ENCODE measurements around the gene TM2D3. TPM values are rescaled to one million over a fixed set of nuclear protein-coding genes. Genes with fewer than 3 reads are reported as not detected.

TM2D3 gene
- total RNA-seq, 4 donors from 2014 or later = 46.3 to 57.8 (median 49.7) TPM

DNA sequence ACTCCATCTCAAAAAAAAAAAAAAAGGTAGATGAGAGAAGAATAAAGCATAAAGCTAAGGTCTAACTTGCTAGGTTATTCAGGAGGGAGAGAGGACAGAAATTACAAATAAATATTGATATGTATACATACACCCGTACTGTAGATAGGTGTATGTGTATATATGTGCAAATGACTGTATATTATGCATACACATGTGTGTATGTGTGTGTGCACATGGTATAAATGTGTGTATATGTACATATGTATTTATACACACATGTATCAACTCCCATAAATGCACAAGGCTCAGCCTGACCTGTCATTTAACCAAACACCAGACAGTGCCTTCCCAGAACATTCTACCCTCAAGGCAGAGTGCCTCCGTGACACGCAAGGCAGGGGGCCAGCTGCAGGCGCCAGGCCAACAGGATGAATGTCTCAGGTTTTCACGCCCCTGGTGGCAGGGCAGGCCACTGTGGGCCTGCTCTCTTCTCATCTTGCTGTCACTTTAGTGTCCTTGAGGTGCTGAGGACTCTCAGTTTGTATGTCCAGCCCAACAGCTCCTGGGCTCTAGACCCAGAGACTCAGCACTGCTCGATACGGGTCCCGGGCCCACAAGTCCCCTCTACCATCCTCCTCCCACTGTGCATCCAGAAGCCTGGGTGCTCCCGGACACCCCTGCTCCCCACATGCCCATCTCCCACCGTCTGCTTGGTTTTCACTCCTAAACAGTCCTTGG lies 40.4 kb downstream of the TM2D3 start:
- H3K4me1 ChIP-seq = peaks cover 34% of the 10 kb centered on the region
- no peak for DNase-seq (ENCODE audit: low spot score in 2 of 2)
- H3K27me3 ChIP-seq = no peaks in the 10 kb centered on the region
- H3K9me3 ChIP-seq = no peaks in the 10 kb centered on the region
- H3K36me3 ChIP-seq = no peaks in the 10 kb centered on the region
- no peak overlapping the region for H3K27ac ChIP-seq
- TF ChIP-seq EP300 (IDR thresholded peaks at IDR 0.05) = no peak
- no peak for TF ChIP-seq CTCF (IDR thresholded peaks at IDR 0.05)
- no peak for TF ChIP-seq POLR2AphosphoS5 (IDR thresholded peaks at IDR 0.05)
- no peak for TF ChIP-seq POLR2A (IDR thresholded peaks at IDR 0.05)
- H3K4me3 ChIP-seq = no peak overlapping the region
- 73% methylated on average over 10 of the region's 10 CpGs for WGBS

GRCh38 chr15:101611007-101611406 lies 41.2 kb downstream of the TM2D3 start:
- Histone ChIP-seq H3K27ac (no peak overlapping the region), H3K27me3 (no peaks in the 10 kb centered on the region), H3K4me1 (peaks cover 27% of the 10 kb centered on the region), H3K9me3 (no peaks in the 10 kb centered on the region), H3K36me3 (no peaks in the 10 kb centered on the region), H3K4me3 (no peak overlapping the region)
- TF ChIP-seq POLR2AphosphoS5 (IDR thresholded peaks at IDR 0.05) = no peak
- no peak for TF ChIP-seq EP300 (IDR thresholded peaks at IDR 0.05)
- TF ChIP-seq POLR2A (IDR thresholded peaks at IDR 0.05) = no peak
- TF ChIP-seq CTCF (IDR thresholded peaks at IDR 0.05) = no peak
- no peak for DNase-seq (ENCODE audit: low spot score in 2 of 2)
- 95% methylated on average over 15 of the region's 15 CpGs for WGBS

- DNase-seq (ENCODE audit: low spot score in 2 of 2) = no peak
- TF ChIP-seq EP300 (IDR thresholded peaks at IDR 0.05) = no peak
- TF ChIP-seq CTCF (IDR thresholded peaks at IDR 0.05) = no peak
- no peak for TF ChIP-seq POLR2AphosphoS5 (IDR thresholded peaks at IDR 0.05)
- TF ChIP-seq POLR2A (IDR thresholded peaks at IDR 0.05) = no peak
- no peaks in the 10 kb centered on the region for H3K36me3 ChIP-seq
- 100% methylated on average over 4 of the region's 8 CpGs for WGBS
- no peak overlapping the region for H3K27ac ChIP-seq
- H3K9me3 ChIP-seq = no peaks in the 10 kb centered on the region
- H3K4me1 ChIP-seq = peaks cover 23% of the 10 kb centered on the region
- no peak overlapping the region for H3K4me3 ChIP-seq
- H3K27me3 ChIP-seq = no peaks in the 10 kb centered on the region
Measured at GRCh38 chr15:101610611-101611000, 41.6 kb downstream of the TM2D3 start.

DNA sequence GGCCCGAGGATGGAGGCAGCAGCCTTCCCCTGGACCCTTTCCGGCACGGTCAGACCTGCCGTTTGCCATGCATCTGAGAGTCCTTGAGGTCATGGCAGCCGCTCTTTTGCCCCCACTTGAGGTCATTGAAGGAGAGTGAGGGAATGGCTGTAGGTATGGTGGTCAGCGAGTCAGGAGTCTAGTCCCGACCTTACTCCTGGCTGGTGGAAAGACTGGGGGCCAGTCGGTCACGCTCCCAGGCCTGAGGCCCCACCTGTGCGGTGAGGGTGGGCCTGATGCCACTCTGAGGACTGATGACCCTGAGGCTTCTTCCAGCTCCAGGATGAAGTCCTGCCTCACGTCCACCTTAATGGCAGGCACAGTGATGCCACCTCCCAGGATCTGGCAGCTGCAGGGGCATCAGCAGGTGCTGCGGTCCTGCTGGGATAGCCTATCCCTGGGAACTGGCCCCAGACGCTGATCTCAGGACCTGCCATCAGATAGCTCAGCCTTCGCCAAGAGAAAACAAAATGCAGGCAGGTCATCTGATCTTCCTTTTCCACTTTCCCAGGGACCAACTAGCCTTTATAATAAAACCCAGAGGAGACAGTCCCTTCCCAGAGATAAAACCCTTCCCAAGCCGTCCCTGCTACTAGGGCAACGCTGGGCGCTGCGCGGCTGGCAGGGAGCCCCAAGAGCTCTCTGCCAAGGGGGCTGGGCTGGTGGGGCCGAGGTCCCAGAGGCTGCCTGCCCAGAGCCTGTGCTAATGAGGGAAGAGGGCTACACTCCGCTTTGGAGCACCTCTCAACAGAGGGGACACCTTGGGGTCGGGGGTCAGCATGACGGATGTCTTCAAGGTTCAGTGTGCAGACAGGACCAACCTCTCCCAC lies 42.2 kb downstream of the TM2D3 start:
- H3K4me3 ChIP-seq = no peak overlapping the region
- TF ChIP-seq CTCF (IDR thresholded peaks at IDR 0.05) = no peak
- no peak for TF ChIP-seq EP300 (IDR thresholded peaks at IDR 0.05)
- no peak for TF ChIP-seq POLR2AphosphoS5 (IDR thresholded peaks at IDR 0.05)
- no peak for TF ChIP-seq POLR2A (IDR thresholded peaks at IDR 0.05)
- H3K36me3 ChIP-seq = no peaks in the 10 kb centered on the region
- no peaks in the 10 kb centered on the region for H3K27me3 ChIP-seq
- H3K4me1 ChIP-seq = peaks cover 17% of the 10 kb centered on the region
- WGBS = 93% methylated on average over 13 of the region's 23 CpGs
- H3K9me3 ChIP-seq = no peaks in the 10 kb centered on the region
- H3K27ac ChIP-seq = no peak overlapping the region
- DNase-seq (ENCODE audit: low spot score in 2 of 2) = no peak

DNA sequence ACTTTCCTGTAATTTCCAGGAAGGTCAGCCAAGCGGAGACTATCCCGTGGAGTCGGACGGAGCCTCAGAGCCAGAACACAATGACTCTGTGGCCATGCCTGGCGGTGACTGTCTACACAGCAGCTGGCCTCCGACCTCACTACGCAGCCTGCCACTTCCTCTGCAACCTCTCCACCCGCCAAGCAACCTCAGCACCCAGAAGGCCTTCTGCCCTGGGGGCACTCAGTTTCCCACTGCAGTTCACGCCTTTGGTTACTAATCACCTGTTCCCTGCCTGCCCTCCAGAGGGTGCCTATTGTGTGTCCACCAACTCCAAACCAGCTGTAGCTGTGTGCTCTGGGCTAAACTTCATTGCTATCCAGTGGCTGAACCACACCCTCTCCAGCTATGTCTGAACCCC lies 44.0 kb downstream of the TM2D3 start:
- TF ChIP-seq POLR2A (IDR thresholded peaks at IDR 0.05) = no peak
- TF ChIP-seq EP300 (IDR thresholded peaks at IDR 0.05) = no peak
- no peak for TF ChIP-seq CTCF (IDR thresholded peaks at IDR 0.05)
- TF ChIP-seq POLR2AphosphoS5 (IDR thresholded peaks at IDR 0.05) = no peak
- Histone ChIP-seq H3K27ac (no peak overlapping the region), H3K9me3 (no peaks in the 10 kb centered on the region), H3K27me3 (peaks cover 4% of the 10 kb centered on the region), H3K4me1 (peaks cover 6% of the 10 kb centered on the region), H3K36me3 (no peaks in the 10 kb centered on the region), H3K4me3 (no peak overlapping the region)
- no peak for DNase-seq (ENCODE audit: low spot score in 2 of 2)
- WGBS = 80% methylated on average over 9 of the region's 9 CpGs
